ENCODE data around the gene RIC3.

DNA sequence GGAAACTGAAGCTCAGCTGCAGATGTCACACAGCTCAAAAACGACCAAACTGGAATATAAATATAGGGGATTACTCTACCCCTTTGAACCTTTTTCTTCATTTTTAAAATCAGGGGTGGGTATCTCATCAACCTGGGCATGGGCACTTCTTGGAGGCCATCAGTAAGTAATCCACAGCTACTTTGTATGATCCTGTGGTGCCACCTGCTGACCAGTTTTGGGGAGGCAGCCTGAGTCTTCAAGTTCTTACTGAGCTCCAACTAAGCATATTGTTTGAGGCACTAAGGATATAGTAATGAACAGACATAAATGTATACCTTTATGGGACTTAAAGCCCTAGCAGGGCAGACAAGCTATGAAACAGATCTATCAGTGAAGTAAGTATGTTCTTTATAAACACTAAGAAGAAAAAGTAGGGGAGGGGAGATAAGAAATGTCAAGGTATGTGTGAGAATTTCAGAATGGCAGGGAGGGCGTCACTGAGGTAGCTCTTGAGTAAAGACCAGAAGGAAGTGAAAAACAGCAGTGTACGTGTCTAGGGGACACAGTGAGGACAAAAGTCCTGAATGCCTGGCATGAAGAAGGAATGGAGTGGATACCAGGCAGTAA lies 69.4 kb downstream of the RIC3 start:
- TF ChIP-seq, protein P1, sequence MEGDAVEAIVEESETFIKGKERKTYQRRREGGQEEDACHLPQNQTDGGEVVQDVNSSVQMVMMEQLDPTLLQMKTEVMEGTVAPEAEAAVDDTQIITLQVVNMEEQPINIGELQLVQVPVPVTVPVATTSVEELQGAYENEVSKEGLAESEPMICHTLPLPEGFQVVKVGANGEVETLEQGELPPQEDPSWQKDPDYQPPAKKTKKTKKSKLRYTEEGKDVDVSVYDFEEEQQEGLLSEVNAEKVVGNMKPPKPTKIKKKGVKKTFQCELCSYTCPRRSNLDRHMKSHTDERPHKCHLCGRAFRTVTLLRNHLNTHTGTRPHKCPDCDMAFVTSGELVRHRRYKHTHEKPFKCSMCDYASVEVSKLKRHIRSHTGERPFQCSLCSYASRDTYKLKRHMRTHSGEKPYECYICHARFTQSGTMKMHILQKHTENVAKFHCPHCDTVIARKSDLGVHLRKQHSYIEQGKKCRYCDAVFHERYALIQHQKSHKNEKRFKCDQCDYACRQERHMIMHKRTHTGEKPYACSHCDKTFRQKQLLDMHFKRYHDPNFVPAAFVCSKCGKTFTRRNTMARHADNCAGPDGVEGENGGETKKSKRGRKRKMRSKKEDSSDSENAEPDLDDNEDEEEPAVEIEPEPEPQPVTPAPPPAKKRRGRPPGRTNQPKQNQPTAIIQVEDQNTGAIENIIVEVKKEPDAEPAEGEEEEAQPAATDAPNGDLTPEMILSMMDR (IDR thresholded peaks at IDR 0.05; ENCODE audit: insufficient read depth, low read depth, low read length): peak; percentile 94
- TF ChIP-seq EZH2 (IDR thresholded peaks at IDR 0.05; ENCODE audit: insufficient read depth, low read length): no peak
